GM21576 (cell line): ENCODE results near the gene COTL1.

Experiments used
- ATAC-seq: cut with Tn5 transposase; IDR thresholded peaks from one replicate; pipeline ENCODE4 v1.9.1; 2021; ENCODE audit warnings: mild to moderate bottlenecking, moderate library complexity; ENCODE audit not compliant: unreplicated experiment

The COTL1 gene

GRCh38 chr16:84617791-84618580 is at the start of gene COTL1:
Gene COTL1 (minus strand): TSS chr16:84618078. CDS start chr16:84617914, 164 bp downstream.
- peak; percentile 79 for ATAC-seq

- no peak for ATAC-seq
Measured at GRCh38 chr16:84665843-84666242, 48.0 kb upstream of the COTL1 start.

GRCh38 chr16:84665359-84665758 is 47.5 kb upstream of the COTL1 start:
- no peak for ATAC-seq

DNA sequence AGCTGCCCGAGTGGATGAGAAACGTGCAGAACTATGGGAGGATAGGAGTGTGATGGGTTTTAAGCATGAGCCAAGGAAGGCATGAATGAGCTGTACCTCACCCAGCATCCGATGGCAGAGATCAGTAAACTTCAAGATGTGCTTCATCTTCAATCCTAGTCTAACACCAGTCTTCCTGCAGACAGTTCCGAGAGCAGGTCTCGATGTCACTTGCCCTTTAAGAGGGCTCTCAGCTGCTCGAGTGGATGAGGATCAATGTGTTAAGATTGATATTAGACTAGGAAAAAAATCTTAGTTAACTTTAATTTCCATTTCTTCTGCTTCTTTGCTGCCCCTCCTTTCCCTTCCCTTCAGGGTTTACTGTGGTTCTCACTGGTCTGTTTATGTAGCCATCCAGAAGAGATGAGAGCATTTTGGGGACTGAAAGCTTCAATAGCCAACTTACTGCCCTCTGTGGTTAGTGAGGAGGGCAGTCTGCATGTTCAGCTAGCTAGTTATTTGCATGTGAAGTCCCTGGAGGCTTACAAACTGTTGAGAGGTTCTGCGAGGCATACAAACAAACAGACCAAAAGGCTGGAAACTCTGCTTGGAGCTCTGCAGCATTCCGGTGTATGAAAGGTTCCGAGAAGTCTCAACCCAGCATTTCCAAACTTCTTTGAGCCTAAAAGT is 45.7 kb upstream of the COTL1 start:
- peak; percentile 72 for ATAC-seq

GRCh38 chr16:84662471-84662870 is 44.6 kb upstream of the COTL1 start:
- no peak for ATAC-seq

DNA sequence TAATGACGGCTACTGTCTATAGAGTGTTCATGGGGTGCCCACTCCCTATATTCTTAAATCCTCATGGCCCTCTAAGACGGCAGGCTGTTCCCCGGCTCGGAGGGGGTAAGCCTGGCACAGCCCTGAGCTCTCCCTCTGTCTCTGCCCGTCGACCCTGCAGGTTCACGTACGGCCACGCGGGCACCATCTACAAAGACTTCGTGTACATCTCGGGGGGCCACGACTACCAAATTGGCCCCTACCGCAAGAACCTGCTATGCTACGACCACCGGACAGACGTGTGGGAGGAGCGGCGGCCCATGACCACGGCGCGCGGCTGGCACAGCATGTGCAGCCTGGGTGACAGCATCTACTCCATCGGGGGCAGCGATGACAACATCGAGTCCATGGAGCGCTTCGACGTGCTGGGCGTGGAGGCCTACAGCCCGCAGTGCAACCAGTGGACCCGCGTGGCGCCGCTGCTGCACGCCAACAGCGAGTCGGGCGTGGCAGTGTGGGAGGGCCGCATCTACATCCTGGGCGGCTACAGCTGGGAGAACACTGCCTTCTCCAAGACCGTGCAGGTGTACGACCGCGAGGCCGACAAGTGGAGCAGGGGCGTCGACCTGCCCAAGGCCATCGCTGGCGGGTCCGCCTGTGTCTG is 43.7 kb upstream of the COTL1 start:
- ATAC-seq = no peak

DNA sequence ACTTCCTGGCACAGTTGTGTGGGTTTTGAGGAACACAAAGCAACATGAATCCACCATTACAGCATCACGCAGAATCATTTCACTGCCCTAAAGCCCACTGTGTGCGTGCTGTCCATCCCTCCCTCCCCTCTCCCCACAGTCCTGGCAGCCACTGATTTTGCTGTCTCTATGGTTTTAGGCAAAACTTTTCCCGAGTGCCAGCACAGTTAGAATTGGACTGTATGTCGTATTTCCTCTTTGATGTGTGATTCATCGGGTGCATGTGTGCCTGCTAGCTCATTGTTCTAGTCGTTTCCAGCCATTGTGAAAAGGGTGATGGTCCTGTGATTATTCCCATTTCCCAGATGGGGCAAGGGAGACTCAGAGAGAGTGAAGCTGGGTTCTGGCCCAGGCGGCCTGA is 43.1 kb upstream of the COTL1 start:
- no peak for ATAC-seq

- no peak for ATAC-seq
Measured at GRCh38 chr16:84659656-84660300, 41.9 kb upstream of the COTL1 start.

DNA sequence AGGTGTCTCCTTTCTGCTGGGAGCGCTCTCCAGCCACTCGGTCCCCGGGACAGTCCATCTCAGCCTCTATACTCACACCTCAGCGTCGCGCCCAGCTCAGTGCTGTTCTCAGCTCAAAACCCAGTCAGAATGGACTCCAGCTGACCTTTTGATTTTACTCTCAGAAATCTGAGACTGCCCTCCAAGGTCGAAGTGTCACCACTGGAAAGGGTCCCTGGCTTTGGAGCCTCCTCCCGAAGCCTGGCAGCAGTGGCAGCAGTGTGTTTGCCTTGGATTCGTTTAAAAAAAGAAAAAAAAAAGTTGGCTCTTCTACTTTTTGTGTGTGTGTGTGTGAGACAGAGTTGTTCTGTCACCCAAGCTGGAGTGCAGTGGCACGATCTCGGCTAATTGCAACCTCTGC is 40.8 kb upstream of the COTL1 start:
- ATAC-seq = no peak

DNA sequence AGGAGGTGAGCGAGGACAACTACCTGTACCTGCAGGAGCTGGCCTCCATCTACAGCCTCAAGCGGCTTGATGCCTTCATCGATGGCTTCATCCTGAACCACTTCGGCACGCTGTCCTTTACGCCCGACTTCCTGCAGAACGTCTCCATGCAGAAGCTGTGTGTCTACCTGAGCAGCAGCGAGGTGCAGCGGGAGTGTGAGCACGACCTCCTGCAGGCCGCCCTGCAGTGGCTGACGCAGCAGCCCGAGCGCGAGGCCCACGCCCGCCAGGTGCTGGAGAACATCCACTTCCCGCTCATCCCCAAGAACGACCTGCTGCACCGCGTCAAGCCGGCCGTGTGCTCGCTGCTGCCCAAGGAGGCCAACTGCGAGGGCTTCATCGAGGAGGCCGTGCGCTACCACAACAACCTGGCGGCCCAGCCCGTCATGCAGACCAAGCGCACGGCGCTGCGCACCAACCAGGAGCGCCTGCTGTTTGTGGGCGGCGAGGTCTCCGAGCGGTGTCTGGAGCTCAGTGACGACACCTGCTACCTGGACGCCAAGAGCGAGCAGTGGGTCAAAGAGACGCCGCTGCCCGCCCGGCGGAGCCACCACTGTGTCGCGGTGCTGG is 39.5 kb upstream of the COTL1 start:
- no peak for ATAC-seq

- ATAC-seq = no peak
Measured at GRCh38 chr16:84656649-84657048, 38.8 kb upstream of the COTL1 start.

GRCh38 chr16:84654998-84655397 is 37.1 kb upstream of the COTL1 start:
- no peak for ATAC-seq

DNA sequence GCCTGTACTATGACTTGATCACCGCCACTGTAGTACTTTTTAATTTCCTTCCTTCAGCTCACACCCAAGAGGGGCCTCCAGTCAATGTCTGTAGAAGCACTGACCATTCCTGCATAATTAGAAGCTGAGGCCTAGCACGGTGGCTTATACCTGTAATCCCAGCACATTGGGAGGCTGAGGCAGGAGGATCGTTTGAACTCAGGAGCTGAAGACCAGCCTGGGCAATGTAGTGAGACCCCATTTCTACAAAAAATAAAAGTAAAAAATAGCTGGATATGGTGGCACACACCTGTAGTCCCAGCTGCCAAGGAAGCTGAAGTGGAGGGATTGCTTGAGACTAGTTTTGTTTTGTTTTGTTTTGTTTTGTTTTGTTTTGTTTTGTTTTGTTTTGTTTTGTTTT is 36.4 kb upstream of the COTL1 start:
- ATAC-seq = no peak

- no peak for ATAC-seq
Measured at GRCh38 chr16:84652566-84652965, 34.7 kb upstream of the COTL1 start.

DNA sequence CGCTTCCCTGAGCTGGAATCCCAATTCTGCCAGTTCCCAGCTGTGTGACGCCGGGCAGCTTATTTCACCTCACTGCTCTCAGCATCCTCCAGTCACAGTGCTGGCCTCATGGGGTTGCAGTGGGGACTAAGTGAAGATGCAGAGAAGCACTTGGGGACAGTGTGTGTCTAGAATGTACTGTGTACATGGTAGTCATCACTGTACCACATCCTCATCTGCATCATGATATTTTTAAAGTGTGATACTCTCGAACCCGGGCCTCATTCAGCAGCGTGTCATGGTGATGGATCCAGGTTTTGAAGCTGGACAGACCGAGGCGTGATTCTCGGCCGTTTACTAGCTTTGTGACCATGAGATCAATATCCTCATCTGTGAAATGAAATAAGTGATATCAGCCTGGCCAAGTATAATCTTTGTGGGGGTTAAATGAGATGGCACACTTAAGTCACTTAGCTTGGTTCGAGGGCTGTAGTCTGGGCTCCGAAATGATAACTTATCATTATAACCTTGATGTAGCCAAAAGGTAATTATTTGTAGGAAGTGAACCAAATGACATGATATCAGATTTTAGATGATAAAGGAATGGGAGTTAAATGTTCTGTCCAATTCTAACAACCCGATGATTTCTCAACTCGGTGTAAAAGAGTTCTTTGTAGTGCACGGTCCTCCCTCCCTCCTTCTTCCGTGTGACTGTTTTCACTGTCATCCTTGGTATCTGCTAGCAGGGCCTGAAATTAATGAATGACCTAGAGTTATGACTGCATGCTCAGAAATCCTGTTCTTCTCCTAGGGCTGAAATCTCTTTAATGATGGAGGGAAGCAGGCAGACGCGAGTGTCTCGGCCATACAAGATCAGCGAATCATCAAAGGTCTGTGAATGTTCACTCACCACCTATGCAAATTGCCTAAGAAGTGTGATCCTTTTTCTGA is 32.4 kb upstream of the COTL1 start:
- ATAC-seq = no peak

DNA sequence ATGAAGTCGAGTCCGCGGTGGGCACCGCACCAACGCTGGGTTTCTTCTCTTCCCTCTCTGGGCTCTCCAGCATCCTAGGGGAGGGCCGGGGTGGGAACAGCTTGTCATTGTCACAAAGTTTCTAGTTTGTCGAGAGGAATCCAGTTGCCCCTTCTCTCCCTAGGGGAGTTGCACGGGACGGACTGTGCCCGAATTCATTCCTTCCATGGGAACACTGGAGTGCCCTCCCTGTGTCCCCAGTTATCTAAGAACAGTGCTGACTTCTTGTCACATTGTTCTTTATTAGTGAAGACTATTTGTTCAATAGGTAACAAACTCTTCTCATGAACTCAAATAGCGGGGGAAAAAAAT is 31.6 kb upstream of the COTL1 start:
- no peak for ATAC-seq

GRCh38 chr16:84648595-84649510 is 31.0 kb upstream of the COTL1 start:
- ATAC-seq = peak; percentile 51

- ATAC-seq = peak; percentile 71
Measured at GRCh38 chr16:84647828-84648594, 30.1 kb upstream of the COTL1 start, which contains the start of gene KLHL36. Gene KLHL36 (plus strand): TSS chr16:84648511. CDS start chr16:84650868, 2,357 bp downstream.
